Measurements from ENCODE around the gene ANKDD1A.

The ANKDD1A gene

DNA sequence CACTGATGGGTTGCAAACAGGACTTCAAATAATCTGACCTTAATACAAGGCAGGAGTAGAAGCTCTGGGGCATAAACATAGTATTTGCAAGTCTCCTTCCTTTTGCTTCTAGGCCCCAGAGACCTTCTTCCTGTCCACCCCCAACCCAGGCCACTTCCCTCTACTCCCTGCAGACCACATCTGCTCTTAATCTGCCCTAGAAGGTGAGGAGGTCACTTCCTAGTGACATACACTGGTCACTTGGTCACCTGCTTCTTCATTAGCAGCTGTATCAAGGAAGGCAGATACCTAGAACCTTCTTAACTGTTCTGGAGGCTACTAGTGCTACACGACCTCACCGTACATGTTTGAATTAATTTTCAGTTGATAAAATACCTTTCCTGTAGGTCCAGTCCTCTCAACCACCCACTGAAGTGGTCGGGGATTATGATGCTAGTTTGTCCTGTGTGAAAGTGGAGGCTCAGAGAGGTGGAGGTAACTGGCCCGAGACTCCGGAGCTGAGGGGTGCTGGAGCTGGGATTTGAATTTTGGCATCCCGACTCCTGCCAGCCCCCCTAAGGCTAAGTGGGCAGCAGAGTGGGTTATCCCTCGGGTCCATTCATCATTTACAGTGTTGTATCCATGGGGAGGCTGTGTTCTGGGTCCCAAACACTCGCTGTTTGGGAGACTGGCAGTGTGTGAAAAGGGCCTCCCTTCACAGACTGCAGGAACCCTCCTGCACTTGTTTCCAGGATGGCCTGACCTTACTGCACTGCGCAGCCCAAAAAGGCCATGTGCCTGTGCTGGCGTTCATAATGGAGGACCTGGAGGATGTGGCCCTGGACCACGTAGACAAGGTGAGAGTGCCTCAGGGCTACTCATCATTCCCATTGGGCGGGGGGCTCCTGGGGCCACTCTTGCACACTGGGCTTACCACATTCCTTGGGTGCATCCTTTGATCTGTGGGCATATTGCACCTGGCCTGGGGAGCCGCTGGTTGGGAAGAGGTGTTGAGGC, 13.9 kb downstream of the ANKDD1A start:
- DNase-seq, result no peak

DNA sequence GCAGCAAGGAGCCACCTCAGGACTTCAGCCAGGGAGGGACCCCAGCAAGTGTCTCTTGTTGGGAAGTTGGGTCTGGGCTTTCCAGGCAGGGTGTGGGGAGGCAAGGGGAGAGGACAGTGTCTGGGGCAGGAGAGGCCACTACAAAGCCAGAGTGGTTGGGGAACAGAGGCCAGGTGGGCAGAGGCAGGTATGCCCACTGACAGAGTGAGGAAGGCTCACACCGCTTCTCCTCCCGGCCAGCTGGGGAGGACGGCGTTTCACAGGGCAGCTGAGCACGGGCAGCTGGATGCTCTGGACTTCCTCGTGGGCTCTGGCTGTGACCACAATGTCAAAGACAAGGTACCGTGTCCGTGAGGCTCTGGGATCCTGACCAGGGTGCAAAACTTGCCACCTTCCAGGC, 15.0 kb downstream of the ANKDD1A start:
- no peak for DNase-seq

DNA sequence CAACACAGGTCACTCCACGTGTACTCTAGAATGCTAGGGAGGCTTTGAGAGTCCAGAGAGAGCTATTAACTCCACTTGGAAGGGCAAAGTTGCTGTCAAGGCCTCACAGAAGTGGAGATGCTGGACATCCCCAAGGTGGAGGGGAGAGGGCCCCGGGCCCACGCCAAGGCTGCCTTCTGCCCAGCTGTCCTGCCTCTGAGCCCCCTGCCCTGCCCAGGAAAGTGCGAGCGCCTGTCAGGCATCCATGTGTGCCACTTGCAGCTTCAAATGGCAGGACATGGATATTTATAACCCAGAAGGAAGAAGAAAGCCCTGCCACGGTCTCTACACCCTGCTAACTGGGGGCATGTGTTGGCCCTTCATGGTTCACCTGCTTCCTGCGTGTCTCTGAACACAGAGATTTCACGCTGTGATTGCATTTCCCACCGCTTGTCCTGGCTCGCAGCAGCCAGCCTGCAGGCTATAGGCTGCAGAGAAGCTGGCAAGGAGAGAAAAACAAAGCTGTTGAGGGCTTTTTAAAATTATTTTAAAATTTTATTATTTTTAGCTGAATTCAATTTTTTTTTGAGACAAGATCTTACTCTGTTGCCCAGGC, 17.0 kb downstream of the ANKDD1A start:
- DNase-seq, result no peak

DNA sequence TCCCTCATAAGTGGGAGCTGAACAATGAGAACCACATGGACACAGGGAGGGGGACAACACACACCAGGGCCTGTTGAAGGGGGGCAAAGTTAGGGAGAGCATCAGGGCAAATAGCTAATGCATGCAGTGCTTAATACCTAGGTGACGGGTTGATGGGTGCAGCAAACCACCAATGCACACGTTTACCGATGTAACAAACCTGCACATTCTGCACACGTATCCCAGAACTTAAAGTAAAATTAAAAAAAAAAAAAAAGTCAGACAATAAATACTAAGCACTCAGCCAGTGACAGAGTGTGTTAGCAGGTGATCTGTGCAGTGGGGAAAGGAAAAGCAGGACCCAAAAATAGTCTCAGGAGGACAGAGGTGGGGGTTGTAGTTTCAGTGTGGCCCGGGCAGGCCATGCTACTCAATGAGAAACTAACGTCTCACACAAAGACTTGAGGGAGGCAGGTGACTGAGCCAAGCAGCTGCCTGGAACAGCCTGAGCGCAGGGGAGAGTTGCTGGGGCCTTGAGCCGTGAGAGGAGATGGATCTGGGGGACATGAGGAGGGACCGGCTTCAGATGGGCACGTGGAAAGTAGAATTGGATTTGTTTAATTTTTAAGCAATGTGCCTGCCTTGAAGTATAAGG, 18.4 kb downstream of the ANKDD1A start:
- DNase-seq, result no peak

DNA sequence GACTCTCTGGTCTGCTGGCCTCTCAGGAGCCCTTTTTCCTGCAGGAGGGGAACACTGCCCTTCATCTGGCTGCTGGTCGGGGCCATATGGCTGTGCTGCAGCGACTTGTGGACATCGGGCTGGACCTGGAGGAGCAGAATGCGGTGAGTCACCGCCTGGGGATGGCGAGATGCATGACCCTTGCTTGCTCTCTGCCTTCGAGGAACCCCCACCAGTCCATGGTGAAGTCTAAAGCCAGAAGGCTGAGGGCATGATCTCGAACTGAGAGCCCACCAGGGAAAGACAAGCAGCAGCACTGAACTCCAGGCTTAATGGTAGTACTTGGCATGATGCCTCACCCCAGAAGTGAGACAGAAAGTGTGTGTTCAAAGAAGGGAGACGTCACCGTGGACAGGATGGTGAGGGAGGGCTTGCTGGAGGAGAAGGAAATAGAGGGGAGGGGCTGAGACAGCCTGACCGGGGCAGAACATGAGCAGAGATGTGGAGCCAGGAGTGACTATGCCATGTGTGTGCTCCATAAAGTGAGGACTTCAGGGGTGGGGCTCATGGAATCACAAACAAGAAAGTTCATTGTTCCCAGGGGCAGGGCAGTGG, 19.2 kb downstream of the ANKDD1A start:
- no peak for DNase-seq

DNA sequence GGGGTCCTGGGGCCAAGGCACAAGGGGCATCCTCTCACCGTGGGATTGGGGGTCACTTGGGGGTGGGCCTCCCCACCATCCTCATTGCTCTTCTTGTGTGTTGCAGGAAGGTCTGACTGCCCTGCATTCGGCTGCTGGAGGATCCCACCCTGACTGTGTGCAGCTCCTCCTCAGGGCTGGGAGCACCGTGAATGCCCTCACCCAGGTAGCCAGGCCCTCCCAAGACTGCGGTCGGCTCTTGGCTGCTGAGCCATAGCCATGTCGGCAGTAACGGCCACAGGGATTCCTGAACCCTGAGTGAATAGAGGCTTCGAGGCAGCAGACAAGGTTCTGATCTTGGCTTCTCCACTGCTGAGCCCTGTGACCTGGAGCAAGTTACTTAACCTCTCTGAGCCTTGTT, 19.7 kb downstream of the ANKDD1A start:
- no peak for DNase-seq

DNA sequence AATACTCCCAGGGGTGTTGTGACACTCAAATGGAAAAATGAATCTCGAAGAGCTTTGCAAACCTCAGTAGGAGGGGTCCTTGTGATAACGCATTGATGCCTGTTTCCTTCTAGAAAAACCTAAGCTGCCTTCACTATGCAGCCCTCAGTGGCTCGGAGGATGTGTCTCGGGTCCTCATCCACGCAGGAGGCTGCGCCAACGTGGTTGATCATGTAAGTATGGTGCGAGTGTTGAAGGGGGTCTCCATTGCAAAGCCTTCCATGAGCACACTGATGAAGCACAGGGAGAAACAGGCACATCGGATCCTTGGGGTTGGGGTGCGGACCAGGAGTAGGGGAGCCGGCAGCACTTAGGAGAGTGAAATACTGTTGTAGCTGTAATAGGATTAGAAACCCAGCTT, 22.3 kb downstream of the ANKDD1A start:
- DNase-seq, result no peak

DNA sequence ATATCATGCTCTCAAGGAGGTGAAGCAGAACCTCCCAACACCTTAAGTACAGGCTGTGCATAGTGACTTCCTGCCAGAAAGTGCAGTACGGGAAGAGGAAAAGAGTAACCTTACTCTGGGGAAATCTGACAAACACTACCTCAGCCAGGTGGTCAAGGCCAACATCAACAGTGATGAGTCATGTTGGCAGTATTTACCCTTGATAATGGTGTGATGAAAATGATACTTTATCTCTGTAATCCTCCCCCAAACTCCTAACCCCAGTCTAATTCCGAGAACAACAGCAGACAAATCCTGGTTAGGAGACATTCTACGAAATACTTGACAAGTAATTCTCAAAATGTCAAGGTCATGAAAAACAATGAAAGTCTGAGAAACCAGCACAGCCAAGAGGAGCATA, 26.5 kb downstream of the ANKDD1A start:
- DNase-seq, result no peak

DNA sequence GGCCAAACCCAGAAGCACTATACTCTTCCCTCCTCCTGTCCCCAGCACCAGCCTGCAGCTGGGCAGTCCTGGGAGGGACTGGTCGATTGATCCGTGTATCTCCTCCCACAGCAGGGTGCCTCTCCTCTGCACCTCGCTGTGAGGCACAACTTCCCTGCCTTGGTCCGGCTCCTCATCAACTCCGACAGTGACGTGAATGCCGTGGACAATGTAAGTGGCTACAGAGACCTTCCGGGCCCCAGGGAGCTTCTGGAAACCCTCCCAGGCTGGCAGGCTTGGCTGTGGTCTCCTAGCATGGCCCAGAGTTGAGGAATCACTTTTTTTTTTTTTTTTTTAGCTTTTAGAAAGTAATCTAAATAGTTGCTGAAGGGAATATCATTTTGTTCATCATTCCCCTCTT, 30.7 kb downstream of the ANKDD1A start:
- DNase-seq, result no peak

DNA sequence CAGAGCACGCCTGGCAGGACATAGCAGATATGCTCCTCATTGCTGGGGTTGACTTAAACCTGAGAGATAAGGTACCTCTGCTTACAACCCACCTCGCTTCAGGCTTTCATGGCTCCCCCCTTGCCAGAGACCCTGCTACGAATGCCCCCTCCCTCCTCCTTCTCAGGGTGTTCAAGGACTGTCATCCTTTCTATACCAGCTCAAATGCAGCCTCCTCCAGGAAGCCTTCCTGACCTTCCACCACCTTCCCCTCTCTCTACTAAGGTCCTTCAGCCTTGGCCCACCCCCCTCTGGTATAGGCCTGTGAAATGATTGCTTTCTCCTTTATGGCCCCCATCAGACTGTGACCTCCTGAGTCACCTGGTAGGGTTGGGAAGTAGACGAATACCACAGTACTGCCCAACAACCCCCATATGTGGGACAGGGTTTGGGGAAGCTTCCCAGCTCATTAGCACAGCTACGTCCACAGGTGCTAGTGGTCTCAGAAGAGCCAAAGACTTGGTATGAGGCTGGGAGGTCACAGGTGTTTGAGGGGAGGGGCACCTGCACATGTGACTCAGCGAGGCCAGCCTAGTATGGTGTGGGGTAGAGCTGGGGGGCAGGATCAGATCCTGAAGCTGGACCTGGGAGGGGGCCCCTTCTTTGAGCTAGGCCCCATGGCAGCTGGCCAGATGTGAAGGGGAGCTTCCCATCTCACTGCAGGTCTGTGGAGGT, 32.0 kb downstream of the ANKDD1A start:
- no peak for DNase-seq

DNA sequence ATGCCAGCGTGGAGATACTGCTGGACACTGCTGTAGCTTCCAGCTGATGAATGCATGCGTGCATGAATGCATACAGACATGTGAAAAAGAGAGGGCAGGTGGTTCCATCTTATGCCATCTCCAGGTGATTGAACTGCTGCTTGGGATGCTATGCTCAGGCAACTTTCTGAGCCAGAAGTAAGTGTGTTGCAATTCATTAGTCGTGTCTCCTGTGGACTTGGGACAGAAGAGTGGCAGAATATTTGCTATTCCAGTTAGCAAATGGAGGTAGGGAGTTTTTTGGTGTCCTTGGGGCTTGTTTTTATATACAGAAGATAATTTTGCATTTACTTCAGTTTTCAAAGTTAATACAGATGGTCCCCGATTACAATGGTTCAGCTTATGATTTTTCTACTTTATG, 33.3 kb downstream of the ANKDD1A start:
- DNase-seq, result no peak

DNA sequence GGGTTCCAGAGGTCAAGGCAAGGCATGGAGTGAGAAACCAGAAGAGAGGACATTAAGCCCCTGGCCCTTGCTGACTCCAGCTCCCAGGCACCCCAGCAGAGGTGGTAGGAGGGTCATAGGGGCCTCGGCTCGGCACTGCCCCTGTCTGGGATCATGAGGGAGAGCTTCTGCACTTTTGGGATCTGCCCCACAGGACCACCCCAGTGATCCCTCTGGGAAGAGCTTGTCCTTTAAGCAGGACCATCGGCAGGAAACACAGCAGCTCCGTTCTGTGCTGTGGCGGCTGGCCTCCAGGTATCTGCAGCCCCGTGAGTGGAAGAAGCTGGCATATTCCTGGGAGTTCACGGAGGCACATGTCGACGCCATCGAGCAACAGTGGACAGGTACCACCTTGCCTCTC, 35.5 kb downstream of the ANKDD1A start:
- no peak for DNase-seq

DNA sequence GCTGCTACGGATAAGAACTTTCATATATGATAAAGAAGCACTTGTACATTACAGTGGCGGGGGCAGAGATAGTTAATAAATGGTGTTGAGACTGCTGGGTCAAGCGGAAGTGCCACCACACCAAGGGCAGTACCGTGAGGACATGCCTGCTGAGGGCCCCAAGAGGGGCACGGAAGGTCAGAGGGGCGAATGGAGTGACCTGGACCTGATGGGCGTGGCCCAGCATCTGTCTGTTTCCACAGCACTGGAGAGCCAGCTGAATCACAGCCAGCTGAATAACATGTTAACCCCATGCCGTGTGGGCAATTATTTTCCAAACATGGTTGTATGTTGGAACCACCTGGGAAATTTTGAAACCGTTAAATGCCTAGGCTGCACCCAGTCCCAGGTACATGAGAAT, 37.2 kb downstream of the ANKDD1A start:
- no peak for DNase-seq

DNA sequence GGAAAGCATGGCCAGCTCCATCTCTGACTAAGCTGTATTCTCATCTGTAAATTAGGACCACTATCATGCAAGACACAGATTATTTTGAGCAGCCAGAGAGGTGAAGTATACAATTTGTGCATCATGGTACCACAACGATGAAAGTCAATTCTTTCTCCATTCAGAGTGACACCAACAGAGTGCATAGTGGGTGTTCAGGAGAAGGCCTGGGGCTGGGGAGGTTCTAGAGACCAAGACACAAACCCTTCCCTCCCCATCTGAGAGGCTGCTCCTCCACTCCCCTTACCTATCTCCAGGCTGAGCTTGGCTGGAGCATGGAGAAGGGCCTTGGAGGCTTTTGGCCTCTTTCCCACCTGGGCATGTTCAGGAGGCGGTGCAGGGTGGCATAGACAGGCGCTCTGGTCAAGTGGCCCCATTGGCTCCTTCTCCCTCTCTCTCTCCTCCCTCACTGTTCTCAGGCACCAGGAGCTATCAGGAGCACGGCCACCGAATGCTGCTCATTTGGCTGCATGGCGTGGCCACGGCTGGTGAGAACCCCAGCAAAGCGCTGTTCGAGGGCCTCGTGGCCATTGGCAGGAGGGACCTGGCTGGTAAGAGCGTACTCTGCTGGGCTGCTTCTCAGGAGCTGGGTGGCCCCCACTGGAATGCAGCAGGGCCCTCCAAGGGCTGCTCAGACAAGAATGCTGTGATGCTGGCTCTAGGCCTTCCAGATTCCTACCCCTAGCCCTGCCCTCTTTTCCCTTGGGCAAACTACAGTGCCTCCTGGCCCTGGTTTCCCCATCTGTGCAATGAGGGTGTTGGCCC, 37.9 kb downstream of the ANKDD1A start:
- DNase-seq, result no peak

DNA sequence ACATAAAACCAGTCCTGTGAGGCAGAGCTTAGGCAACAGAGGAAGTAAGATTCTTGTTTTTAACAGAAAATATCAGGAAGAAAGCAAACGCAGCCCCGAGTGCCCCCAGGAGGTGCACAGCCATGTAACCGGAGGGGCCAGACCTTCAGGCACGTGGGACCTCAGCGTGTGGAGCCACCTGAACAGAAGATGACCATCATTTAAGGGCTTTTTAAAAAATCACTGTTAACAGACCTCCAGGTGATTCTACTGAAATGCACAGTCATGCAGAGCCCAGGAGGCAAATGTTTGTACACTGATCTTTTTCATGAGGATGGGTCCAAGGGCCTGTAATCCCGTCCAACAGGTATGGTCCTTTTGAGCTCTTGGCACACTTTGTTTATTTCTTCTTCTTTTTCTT, 39.2 kb downstream of the ANKDD1A start:
- no peak for DNase-seq

DNA sequence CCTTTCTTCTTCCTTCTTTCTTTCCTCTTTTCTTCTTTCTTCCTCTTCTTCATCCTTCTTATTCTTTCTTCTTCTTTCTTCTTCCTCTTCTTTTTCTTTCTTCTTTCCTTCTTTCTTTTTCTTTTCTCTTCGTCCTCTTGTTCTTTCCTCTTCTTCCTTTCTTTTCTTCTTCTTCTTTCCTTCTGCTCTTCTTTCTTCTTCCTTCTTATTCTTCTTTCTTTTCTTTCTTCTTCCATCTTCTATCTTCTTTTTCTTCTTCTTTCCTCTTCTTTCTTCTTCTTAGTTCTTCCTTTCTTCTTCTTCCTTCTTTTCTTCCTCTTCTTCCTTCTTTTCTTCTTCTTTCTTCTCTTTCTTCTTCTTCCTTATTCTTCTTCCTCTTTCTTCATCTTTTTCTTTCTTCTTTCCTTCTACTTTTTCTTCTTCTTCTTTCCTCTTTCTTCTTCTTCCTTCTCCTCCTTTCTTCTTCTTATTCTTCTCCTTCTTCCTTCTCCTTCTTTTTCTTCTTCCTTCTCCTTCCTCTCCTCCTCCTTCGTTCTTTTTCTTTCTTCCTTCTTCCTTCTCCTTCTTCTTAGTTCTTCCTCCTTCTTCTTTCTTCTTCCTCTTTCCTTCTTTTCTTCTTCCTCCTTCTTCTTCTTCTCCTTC, 40.2 kb downstream of the ANKDD1A start:
- no peak for DNase-seq

DNA sequence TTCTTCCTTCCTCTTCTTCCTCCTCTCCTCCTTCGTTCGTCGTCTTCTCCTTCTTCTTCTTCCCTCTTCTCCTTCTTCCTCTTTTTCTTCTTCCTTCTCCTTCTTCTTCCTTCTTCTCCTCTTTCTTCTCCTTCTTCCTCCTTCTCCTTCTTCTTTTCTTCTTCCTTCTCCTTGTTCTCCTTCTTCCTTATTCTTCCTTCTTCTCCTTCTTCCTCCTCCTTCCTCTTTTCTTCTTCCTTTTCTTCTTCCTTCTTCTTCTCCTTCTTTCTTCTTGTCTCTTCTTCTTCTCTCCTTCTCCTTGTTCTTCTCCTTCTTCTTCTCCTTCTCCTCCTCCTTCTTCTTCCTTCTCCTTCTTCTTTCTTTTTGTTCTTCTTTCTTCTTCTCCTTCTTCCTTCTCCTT, 42.7 kb downstream of the ANKDD1A start:
- no peak for DNase-seq

DNA sequence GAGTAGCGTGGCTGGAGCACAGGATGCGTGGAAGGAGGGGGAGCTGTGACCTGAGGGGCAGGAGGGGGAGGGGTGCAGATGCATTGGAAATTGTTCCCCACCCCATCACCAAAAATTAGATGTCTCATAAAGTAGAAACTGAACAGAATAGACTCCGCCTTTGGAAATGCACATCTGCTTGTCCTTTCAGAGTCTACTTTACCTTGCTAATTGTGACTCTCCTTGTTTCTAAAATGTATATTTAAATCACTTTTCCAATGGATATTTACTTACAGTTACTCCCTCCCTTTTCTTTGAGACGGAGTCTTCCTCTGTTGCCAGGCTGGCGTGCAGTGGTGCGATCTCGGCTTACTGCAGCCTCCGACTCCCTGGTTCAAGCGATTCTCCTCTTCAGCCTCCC, 47.4 kb downstream of the ANKDD1A start:
- no peak for DNase-seq

DNA sequence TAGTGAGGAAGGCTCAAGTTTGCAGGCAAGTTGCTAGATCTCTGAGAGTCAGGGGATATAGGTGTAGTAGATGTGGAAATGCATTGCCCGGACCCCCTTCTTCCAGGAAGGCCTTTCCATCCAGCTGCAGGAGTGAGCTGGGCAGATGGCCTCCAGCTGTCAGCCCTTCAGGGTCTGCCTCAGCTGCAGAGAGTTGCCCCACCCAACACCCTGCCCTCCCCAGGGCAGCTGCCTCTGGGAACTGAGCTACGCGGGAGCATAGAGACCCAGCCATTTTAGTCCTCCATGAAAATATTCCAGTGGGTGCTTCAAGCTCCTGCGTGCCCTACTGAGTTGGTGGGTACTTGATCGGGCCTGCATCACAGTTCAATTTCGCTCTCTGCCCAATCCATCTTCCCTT, 48.5 kb downstream of the ANKDD1A start:
- no peak for DNase-seq

DNA sequence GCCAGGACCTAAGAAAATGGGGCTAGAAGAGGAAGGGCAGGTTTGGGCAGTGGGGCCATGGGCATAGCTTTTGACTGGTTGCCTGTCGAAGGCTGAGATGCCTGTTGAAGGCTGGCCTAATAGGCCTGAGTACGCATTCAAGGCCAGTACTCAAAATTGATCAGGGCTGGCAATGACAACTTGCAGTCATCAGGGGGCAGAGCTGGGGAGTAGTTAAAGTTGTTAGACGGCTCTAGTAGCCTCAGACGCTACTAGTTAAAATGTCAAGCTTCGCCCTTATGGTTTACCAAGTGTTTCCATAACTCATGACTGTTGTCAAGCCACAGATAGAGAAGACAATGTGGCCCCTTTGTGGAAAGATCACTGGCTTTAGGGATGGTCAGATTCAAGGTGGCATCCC, 49.3 kb downstream of the ANKDD1A start:
- DNase-seq, result no peak

DNA sequence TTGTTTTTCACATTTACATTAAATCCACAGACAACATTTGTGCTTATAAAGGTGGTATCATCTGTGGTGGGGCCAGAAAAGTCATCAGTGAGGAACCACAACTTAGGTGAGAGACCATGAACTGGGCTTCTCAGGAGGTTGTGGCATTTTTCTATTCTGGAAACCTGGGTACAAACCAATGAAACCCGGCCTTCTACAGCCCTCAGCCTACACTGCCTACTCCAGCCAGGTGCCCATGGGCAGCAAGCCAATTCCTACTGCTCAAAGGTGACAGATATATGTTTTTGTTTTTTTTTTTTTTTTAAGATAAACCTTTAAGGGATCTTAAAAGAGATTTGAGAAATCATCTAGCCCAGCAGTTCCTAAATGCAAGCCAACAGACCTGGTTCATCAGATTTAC, 57.7 kb downstream of the ANKDD1A start:
- no peak for DNase-seq

DNA sequence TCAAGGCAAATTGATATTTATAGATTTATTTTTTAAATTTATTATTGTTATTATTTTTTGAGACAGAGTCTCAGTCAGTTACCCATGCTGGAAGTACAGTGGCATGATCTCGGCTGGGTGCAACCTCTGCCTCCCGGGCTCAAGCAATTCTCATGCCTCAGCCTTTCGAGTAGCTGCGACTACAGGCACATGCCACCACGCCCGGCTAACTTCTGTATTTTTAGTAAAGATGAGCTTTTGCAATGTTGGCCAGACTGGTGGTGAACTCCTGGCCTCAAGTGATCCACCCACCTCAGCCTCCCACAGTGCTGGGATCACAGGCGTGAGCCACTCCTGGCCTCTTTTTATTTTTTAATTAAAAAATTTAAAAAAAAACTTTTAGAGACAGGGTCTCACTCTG, 59.0 kb downstream of the ANKDD1A start:
- DNase-seq, result no peak

All from COR-L47 (cell line).